ENCODE data around the gene HIVEP3.

HIVEP3 gene

GRCh38 chr1:41641941-41642527 is 276.7 kb downstream of the HIVEP3 start:
- DNase-seq, result no peak

- DNase-seq, result no peak
Observed at GRCh38 chr1:41641475-41641814, 277.3 kb downstream of the HIVEP3 start.

GRCh38 chr1:41640756-41641474 is 277.8 kb downstream of the HIVEP3 start:
- DNase-seq, result no peak

- DNase-seq, result peak; percentile 30
Observed at GRCh38 chr1:41640141-41640751, 278.5 kb downstream of the HIVEP3 start.

GRCh38 chr1:41639332-41639936 is 279.3 kb downstream of the HIVEP3 start:
- peak; percentile 20 for DNase-seq

- no peak for DNase-seq
Observed at GRCh38 chr1:41638086-41639024, 280.4 kb downstream of the HIVEP3 start.

- DNase-seq, result no peak
Observed at GRCh38 chr1:41637367-41637766, 281.4 kb downstream of the HIVEP3 start.

GRCh38 chr1:41633764-41634163 is 285.0 kb downstream of the HIVEP3 start:
- DNase-seq, result no peak

- no peak for DNase-seq
Observed at GRCh38 chr1:41632781-41633575, 285.7 kb downstream of the HIVEP3 start.

GRCh38 chr1:41631971-41632370 is 286.8 kb downstream of the HIVEP3 start:
- DNase-seq, result no peak

GRCh38 chr1:41631154-41631553 is 287.6 kb downstream of the HIVEP3 start:
- no peak for DNase-seq

GRCh38 chr1:41629571-41629970 is 289.2 kb downstream of the HIVEP3 start:
- DNase-seq, result no peak

GRCh38 chr1:41629141-41629540 is 289.6 kb downstream of the HIVEP3 start:
- DNase-seq, result no peak

GRCh38 chr1:41627491-41628280 is 291.0 kb downstream of the HIVEP3 start:
- no peak for DNase-seq

GRCh38 chr1:41626616-41627375 is 291.9 kb downstream of the HIVEP3 start:
- DNase-seq, result no peak

- no peak for DNase-seq
Observed at GRCh38 chr1:41626146-41626545, 292.6 kb downstream of the HIVEP3 start.

- DNase-seq, result no peak
Observed at GRCh38 chr1:41623736-41624135, 295.0 kb downstream of the HIVEP3 start.

GRCh38 chr1:41622859-41623732 is 295.6 kb downstream of the HIVEP3 start:
- DNase-seq, result no peak

- DNase-seq, result no peak
Observed at GRCh38 chr1:41622402-41622801, 296.3 kb downstream of the HIVEP3 start.

Measured in CD4-positive, alpha-beta T cell treated with Interleukin-17A for 4 hours (primary cell).